Measurements from ENCODE around the gene SNRNP200.

- TF ChIP-seq CTCF (IDR thresholded peaks at IDR 0.05; ENCODE audit: low read depth, low read length, missing input control) (no peak), MAX (IDR thresholded peaks at IDR 0.05) (no peak), ATF3 (IDR thresholded peaks at IDR 0.05) (no peak), TAF1 (conservative IDR thresholded peaks at IDR 0.05) (no peak), FOXA1 (IDR thresholded peaks at IDR 0.05) (no peak), RAD21 (IDR thresholded peaks at IDR 0.05) (no peak), JUND (IDR thresholded peaks at IDR 0.05) (no peak), REST (IDR thresholded peaks at IDR 0.05) (no peak), NR2F2 (IDR thresholded peaks at IDR 0.05) (no peak), SP1 (IDR thresholded peaks at IDR 0.05) (no peak), ZBTB33 (IDR thresholded peaks at IDR 0.05) (no peak), GABPA (IDR thresholded peaks at IDR 0.05 in 1 of 2, conservative IDR thresholded peaks at IDR 0.05 in 1 of 2) (no peak)
Measured at GRCh38 chr2:96276787-96277499, 28.4 kb downstream of the SNRNP200 start.
